GM18508 (cell line): Measurements from ENCODE around the gene IRX4.
"Not testable (repeated sequence)": the region's sequence is repeated elsewhere in the genome, so short reads cannot be mapped to it uniquely, and the experiment has no call there.

Source experiments
- ATAC-seq: cut with Tn5 transposase; IDR thresholded peaks from one replicate; pipeline ENCODE4 v1.9.1; 2021; ENCODE audit warnings: moderate number of reproducible peaks; ENCODE audit not compliant: insufficient read depth, unreplicated experiment

Gene IRX4

GRCh38 chr5:1880377-1881025 lies 2.2 kb downstream of the IRX4 start:
- ATAC-seq = no peak

DNA sequence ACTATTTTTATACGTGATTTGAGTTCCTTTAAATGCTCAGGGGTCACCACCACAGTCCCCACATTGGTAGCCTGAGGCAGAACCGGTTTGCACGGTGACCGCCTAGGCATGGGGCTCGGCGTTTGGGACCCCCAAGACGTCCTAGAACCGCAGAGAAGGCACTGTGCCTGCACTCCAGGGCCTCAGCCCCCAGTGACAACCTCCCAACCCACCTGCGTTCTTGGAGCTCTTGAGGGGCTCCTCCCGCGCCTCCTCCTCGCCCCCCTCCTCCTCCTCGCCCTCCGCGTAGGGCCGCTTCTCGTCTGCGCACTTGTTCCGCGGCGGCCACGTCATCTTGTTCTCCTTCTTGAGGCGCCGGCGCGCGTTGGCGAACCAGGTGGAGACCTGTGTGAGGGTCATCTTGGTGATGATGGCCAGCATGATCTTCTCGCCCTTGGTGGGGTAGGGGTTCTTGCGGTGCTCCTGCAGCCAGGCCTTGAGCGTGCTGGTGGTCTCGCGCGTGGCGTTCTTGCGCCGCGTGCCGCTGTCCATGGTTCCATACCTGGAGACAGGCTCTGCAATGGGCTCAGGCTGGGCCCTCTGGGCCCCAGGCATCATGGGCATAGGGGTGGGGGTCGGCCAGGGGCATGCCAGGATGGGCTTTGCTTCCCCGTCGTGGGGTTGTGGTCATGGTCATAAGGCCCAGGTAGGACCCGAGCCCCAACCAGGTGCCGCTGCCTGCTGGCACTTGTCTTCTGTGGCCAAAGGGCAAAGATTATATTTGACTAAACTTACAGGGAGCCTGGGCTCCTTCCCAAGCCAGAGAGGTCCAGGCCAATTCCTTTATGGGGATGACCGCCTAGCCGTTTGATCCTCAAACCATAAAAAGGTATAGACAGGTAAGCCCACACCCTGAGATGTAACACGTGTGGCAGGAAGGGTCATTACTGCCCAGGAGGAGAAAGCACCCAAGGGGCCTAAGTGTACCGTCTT lies 3.1 kb downstream of the IRX4 start:
- ATAC-seq = no peak

- ATAC-seq = no peak
Observed at GRCh38 chr5:1878050-1878849, 4.5 kb downstream of the IRX4 start.

GRCh38 chr5:1877103-1878049 lies 5.3 kb downstream of the IRX4 start:
- ATAC-seq = no peak

DNA sequence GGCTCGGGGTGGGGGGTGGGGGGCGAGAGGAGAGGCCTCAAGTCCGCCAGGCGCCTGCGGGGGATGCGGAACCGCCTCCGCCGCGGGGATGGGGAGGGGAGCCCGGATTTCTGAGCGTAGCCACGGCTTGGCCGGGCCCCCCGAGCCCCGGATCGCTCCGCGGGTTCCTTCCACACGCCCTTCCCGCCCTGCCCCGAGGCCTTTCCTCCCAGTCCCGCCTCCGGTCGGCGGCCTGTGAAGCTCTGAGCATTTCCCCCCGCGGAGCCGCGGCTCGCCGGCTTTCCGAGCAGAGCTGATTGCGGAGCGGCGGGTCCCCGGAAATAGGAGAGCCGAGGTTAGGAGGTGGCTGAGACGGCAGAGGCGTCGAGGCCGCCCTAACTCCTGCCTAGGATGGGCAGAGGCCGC lies 6.1 kb downstream of the IRX4 start:
- ATAC-seq = no peak

DNA sequence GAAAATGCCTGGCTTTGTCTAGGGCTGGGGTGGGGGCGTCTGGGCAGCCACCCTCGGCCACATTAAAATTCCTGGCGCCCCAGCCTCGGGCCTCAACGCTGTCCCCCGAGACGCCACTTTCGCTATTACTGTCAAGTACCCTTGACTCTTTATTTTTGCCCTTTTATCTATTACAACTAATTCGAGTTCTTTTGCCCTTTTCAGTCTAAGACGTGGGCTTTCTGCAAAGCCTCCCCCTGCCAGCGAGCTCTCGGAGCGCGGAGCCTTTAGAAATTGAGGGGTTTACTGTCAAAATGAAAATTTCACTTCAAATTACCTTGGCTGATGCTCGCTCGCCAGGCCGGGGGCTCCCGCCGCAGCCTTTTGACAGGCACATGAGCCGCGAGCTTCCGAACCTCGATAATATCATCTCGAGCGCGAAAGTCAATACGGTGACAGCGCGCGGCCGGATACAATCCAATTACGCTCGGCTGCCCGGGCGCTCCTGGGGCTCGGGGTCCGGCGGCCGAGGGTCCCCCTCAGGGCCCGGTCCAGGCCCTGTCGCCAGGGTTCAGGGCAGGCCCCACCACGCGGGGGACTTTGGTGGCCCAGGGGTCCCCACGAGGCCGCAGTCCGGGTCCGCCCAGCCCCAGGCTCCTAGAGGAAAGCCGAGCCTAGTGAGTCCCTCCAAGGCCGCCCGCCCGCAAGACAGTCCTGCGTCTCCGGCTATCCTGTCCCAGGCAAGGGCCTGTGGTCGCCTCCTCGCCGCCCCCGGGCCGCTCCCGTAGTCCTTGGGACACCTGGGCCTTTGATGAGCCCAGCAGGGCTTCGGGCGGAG lies 6.7 kb downstream of the IRX4 start:
- no peak for ATAC-seq

GRCh38 chr5:1875281-1875842 lies 7.4 kb downstream of the IRX4 start:
- no peak for ATAC-seq

DNA sequence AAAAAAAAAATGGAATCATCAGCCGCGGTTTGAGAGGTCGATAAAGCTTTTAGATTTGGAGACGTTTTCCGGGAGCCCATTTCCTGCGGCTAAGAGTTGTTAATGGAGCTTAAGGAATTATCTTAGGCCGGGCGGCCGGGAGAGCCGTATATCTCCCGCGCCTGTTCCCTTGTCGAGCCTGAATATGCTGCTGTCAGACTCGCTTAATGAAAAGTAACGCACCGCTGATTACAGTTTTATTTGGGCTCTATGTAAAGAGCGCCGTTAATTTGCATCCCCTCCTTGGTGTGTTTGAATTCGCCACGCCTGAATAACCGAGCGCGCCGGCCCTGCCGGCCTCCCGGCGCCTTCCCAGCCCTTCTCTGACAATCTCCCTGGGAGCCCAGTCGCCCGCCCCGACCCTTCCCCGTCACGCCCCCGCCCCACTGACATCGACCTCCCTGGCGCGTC lies 7.9 kb downstream of the IRX4 start:
- ATAC-seq = no peak

- no peak for ATAC-seq
Observed at GRCh38 chr5:1874348-1874747, 8.4 kb downstream of the IRX4 start.

- no peak for ATAC-seq
Observed at GRCh38 chr5:1873243-1873959, 9.3 kb downstream of the IRX4 start.

- no peak for ATAC-seq
Observed at GRCh38 chr5:1871441-1871840, 11.3 kb downstream of the IRX4 start.

DNA sequence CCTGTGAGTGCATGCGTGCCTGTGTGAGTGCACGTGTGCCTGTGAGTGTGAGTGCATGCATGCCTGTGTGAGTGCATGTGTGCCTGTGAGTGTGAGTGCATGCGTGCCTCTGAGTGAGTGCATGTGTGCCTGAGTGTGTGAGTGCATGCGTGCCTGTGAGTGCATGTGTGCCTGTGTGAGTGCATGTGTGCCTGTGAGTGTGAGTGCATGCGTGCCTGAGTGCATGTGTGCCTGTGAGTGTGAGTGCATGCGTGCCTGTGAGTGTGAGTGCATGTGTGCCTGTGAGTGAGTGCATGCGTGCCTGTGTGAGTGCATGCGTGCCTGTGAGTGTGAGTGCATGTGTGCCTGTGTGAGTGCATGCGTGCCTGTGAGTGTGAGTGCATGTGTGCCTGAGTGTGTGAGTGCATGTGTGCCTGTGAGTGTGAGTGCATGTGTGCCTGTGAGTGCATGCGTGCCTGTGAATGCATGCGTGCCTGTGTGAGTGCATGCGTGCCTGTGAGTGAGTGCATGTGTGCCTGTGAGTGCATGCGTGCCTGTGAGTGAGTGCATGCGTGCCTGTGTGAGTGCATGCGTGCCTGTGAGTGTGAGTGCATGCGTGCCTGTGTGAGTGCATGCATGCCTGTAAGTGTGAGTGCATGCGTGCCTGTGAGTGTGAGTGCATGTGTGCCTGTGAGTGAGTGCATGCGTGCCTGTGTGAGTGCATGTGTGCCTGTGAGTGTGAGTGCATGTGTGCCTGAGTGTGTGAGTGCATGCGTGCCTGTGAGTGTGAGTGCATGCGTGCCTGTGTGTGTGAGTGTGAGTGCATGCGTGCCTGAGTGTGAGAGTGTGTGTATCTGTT lies 12.1 kb downstream of the IRX4 start:
- ATAC-seq = not testable (repeated sequence)

DNA sequence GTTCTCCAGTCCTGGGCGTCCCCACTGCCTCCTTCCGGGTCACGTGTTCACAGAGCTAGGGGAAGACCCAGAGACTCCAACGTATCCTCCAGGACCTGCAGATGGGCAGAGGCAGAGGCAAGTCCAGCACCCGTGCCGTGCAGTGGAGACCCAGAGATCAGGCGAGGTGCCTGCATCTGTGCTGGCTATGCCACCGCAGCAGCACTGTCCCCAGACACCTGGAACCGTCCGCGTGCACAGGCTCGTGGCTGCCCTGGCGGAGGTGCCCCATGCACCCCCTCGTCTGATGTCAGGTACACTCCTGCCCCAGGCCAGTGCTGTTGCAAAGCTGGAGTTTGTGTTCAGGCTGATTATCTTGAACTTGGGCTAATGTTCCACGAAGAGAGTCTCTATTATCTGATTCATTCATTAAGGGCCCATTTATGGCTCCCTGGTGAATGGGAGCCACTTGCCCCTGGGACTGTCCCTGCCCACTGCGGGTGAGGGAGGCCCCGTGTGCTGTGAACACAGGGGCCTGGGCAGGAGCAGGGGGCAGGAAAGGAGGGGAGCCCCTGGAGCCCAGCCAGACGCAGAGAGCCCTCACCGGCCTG lies 13.7 kb downstream of the IRX4 start:
- ATAC-seq = no peak

GRCh38 chr5:1867815-1868143 lies 14.9 kb downstream of the IRX4 start:
- ATAC-seq = no peak

- no peak for ATAC-seq
Observed at GRCh38 chr5:1867114-1867814, 15.5 kb downstream of the IRX4 start.

- no peak for ATAC-seq
Observed at GRCh38 chr5:1865948-1866347, 16.8 kb downstream of the IRX4 start.
